ENCODE results near the gene MGLL.

Gene MGLL

GRCh38 chr3:127853681-127854080 lies 31.4 kb upstream of the MGLL start:
- Histone ChIP-seq H2AK5ac (ENCODE audit: low read length) (no peak overlapping the region), H3K56ac (ENCODE audit: low read length) (no peak overlapping the region), H3K79me1 (ENCODE audit: low read length) (no peaks in the 10 kb centered on the region), H2BK120ac (ENCODE audit: low read depth, low read length) (no peak overlapping the region), H3K4me1 (ENCODE audit: control insufficient read depth, low read depth, low read length) (no peaks in the 10 kb centered on the region), H3K79me2 (ENCODE audit: control insufficient read depth, insufficient read depth, low read length) (no peaks in the 10 kb centered on the region), H2BK5ac (ENCODE audit: low read length) (no peak overlapping the region), H2BK15ac (replicated peaks; ENCODE audit: low read depth) (no peak overlapping the region), H3K27ac (ENCODE audit: low read depth, low read length) (no peak overlapping the region), H3K4ac (ENCODE audit: low read depth, low read length) (no peak overlapping the region), H3K36me3 (ENCODE audit: control insufficient read depth, insufficient read depth, low read length) (no peaks in the 10 kb centered on the region), H3K18ac (ENCODE audit: low read length) (no peak overlapping the region), H4K5ac (ENCODE audit: low read length) (no peak overlapping the region), H3K4me3 (ENCODE audit: low read length) (no peak overlapping the region), H3K27me3 (ENCODE audit: insufficient read depth, low read length, poor library complexity) (no peaks in the 10 kb centered on the region), H3K9ac (ENCODE audit: low read length) (no peak overlapping the region), H4K8ac (ENCODE audit: low read depth, low read length) (no peak overlapping the region), H3K23ac (ENCODE audit: low read length) (no peak overlapping the region), H3K4me2 (ENCODE audit: low read length) (no peak overlapping the region)
- no CpG with 5 or more reads among the region's 10 CpGs for WGBS (ENCODE audit: extremely low coverage, insufficient coverage, low lambda C conversion rate)
- peak; percentile 45 for DNase-seq

- no peak overlapping the region for H4K5ac ChIP-seq (ENCODE audit: low read length)
- no peak overlapping the region for H2AK5ac ChIP-seq (ENCODE audit: low read length)
- H3K23ac ChIP-seq (ENCODE audit: low read length): no peak overlapping the region
- H3K4me1 ChIP-seq (ENCODE audit: control insufficient read depth, low read depth, low read length): no peaks in the 10 kb centered on the region
- H4K8ac ChIP-seq (ENCODE audit: low read depth, low read length): no peak overlapping the region
- H2BK5ac ChIP-seq (ENCODE audit: low read length): no peak overlapping the region
- H3K56ac ChIP-seq (ENCODE audit: low read length): no peak overlapping the region
- H2BK120ac ChIP-seq (ENCODE audit: low read depth, low read length): no peak overlapping the region
- H2BK15ac ChIP-seq (replicated peaks; ENCODE audit: low read depth): no peak overlapping the region
- H3K79me1 ChIP-seq (ENCODE audit: low read length): no peaks in the 10 kb centered on the region
- H3K18ac ChIP-seq (ENCODE audit: low read length): no peak overlapping the region
- H3K27me3 ChIP-seq (ENCODE audit: insufficient read depth, low read length, poor library complexity): no peaks in the 10 kb centered on the region
- DNase-seq: peak; percentile 7
- WGBS (ENCODE audit: extremely low coverage, insufficient coverage, low lambda C conversion rate): no CpG with 5 or more reads among the region's 9 CpGs
- H3K79me2 ChIP-seq (ENCODE audit: control insufficient read depth, insufficient read depth, low read length): no peaks in the 10 kb centered on the region
- H3K4me2 ChIP-seq (ENCODE audit: low read length): no peak overlapping the region
- no peaks in the 10 kb centered on the region for H3K36me3 ChIP-seq (ENCODE audit: control insufficient read depth, insufficient read depth, low read length)
- H3K9ac ChIP-seq (ENCODE audit: low read length): no peak overlapping the region
- no peak overlapping the region for H3K4me3 ChIP-seq (ENCODE audit: low read length)
- no peak overlapping the region for H3K4ac ChIP-seq (ENCODE audit: low read depth, low read length)
- H3K27ac ChIP-seq (ENCODE audit: low read depth, low read length): no peak overlapping the region
These were observed 29.6 kb upstream of the MGLL start for GRCh38 chr3:127851899-127852298.

DNA sequence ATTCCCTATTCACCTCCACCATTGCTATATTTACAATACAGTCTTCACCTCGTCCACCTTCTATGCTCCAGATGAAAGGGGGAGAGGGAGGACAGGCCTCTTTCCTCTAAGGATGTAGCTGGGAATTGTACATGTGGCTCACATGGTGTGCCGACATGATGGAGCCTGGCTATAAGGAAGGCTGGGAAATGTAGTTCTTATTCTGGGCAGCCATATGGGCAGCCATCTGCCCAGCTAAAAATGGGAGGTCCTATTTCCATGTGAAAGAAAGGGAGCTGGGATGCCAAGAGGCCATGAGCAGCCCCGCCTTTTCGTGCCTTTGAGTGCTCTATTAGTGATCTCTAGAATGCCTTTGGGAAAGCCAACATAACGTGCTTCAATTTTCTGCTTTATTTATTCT lies 27.1 kb upstream of the MGLL start:
- H3K23ac ChIP-seq (ENCODE audit: low read length): no peak overlapping the region
- no peak overlapping the region for H4K8ac ChIP-seq (ENCODE audit: low read depth, low read length)
- no peak overlapping the region for H3K56ac ChIP-seq (ENCODE audit: low read length)
- H2BK120ac ChIP-seq (ENCODE audit: low read depth, low read length): no peak overlapping the region
- no peak overlapping the region for H3K27ac ChIP-seq (ENCODE audit: low read depth, low read length)
- H3K79me2 ChIP-seq (ENCODE audit: control insufficient read depth, insufficient read depth, low read length): no peaks in the 10 kb centered on the region
- DNase-seq: no peak
- H4K5ac ChIP-seq (ENCODE audit: low read length): no peak overlapping the region
- no peak overlapping the region for H3K4me3 ChIP-seq (ENCODE audit: low read length)
- no peaks in the 10 kb centered on the region for H3K27me3 ChIP-seq (ENCODE audit: insufficient read depth, low read length, poor library complexity)
- H2BK5ac ChIP-seq (ENCODE audit: low read length): no peak overlapping the region
- no peak overlapping the region for H2AK5ac ChIP-seq (ENCODE audit: low read length)
- no peak overlapping the region for H3K18ac ChIP-seq (ENCODE audit: low read length)
- no peak overlapping the region for H3K4me2 ChIP-seq (ENCODE audit: low read length)
- no CpG with 5 or more reads among the region's 5 CpGs for WGBS (ENCODE audit: extremely low coverage, insufficient coverage, low lambda C conversion rate)
- no peaks in the 10 kb centered on the region for H3K36me3 ChIP-seq (ENCODE audit: control insufficient read depth, insufficient read depth, low read length)
- H3K4me1 ChIP-seq (ENCODE audit: control insufficient read depth, low read depth, low read length): no peaks in the 10 kb centered on the region
- H2BK15ac ChIP-seq (replicated peaks; ENCODE audit: low read depth): no peak overlapping the region
- no peak overlapping the region for H3K4ac ChIP-seq (ENCODE audit: low read depth, low read length)
- no peak overlapping the region for H3K9ac ChIP-seq (ENCODE audit: low read length)
- H3K79me1 ChIP-seq (ENCODE audit: low read length): no peaks in the 10 kb centered on the region

DNA sequence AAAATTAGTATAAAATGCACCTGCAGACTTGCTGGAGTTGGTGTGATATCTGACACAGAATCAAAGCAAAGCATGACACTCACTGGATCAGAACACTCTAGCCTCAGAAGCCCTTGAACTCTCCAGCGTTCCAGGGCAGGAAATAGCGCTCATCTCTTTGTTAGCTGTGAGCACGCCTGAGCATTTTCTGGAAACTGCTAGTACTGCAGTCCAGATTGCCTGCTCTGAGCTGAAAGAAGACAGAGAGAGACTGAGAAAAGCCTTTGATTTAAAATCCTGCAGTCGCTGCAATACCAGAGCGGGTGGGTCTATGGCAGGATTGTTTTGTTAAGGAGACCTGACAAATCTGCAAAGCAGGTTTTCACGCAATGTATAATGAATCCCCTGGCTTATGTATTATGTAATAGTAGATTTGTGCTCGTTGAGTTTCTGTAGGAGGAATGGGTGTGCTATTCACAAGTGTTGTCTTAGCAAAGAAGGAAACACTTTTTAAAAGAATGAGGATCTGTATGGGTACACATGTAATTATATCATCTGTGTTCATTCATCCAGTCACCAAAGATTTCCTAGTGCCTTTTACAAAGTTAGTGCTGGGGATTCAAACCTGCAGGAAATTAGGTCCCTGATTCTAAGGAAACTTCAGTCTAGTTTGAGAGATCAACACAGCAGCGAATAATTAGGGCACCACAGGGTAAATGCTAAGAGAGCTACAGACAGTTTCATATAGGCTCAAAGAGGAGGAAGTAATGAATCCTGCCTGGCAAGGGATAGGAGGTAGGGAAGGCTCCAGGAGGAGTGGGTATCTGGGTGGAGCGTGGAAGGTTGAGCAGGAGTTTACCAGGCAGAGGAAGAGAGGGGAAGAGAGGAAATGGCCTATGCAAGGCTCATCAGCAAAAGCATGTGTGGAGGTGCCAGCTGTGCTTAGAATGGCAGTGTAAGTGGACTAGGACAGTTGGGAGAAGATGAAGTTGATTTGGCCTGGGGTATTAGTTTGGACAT lies 26.1 kb upstream of the MGLL start:
- H2AK5ac ChIP-seq (ENCODE audit: low read length): no peak overlapping the region
- H4K5ac ChIP-seq (ENCODE audit: low read length): no peak overlapping the region
- H3K36me3 ChIP-seq (ENCODE audit: control insufficient read depth, insufficient read depth, low read length): no peaks in the 10 kb centered on the region
- no peak overlapping the region for H2BK120ac ChIP-seq (ENCODE audit: low read depth, low read length)
- no peak overlapping the region for H3K18ac ChIP-seq (ENCODE audit: low read length)
- no CpG with 5 or more reads among the region's 9 CpGs for WGBS (ENCODE audit: extremely low coverage, insufficient coverage, low lambda C conversion rate)
- H3K9ac ChIP-seq (ENCODE audit: low read length): no peak overlapping the region
- H3K4me2 ChIP-seq (ENCODE audit: low read length): no peak overlapping the region
- no peak overlapping the region for H3K27ac ChIP-seq (ENCODE audit: low read depth, low read length)
- H3K4me3 ChIP-seq (ENCODE audit: low read length): no peak overlapping the region
- no peak overlapping the region for H3K4ac ChIP-seq (ENCODE audit: low read depth, low read length)
- no peaks in the 10 kb centered on the region for H3K4me1 ChIP-seq (ENCODE audit: control insufficient read depth, low read depth, low read length)
- H3K79me1 ChIP-seq (ENCODE audit: low read length): no peaks in the 10 kb centered on the region
- H3K56ac ChIP-seq (ENCODE audit: low read length): no peak overlapping the region
- H4K8ac ChIP-seq (ENCODE audit: low read depth, low read length): no peak overlapping the region
- H3K23ac ChIP-seq (ENCODE audit: low read length): no peak overlapping the region
- no peaks in the 10 kb centered on the region for H3K27me3 ChIP-seq (ENCODE audit: insufficient read depth, low read length, poor library complexity)
- no peak for DNase-seq
- H2BK15ac ChIP-seq (replicated peaks; ENCODE audit: low read depth): no peak overlapping the region
- no peaks in the 10 kb centered on the region for H3K79me2 ChIP-seq (ENCODE audit: control insufficient read depth, insufficient read depth, low read length)
- H2BK5ac ChIP-seq (ENCODE audit: low read length): no peak overlapping the region

DNA sequence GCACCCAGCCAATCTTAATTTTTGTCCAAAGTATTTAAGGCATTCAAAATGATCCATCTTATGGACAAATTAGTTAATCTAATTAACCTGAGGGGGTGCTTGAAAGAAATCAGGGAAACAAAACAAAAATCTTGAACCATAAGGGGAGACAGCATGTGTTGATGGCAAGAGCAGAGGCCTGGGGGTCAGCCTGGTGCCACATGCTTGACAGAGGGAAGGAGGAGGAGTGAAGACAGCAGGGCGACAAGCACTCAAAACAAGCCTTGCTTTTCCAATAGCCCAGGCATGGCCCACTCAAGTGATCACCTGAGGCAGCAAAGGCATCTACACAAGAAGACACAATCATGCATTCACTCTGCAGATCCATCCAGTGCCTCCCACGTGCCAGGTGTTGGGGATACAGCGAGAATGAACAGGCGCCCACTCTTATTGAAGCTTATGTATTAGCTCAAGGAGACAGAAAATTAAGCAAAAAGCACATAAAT lies 25.0 kb upstream of the MGLL start:
- Histone ChIP-seq H3K4ac (ENCODE audit: low read depth, low read length) (no peak overlapping the region), H2AK5ac (ENCODE audit: low read length) (no peak overlapping the region), H3K27ac (ENCODE audit: low read depth, low read length) (no peak overlapping the region), H2BK120ac (ENCODE audit: low read depth, low read length) (no peak overlapping the region), H3K4me3 (ENCODE audit: low read length) (no peak overlapping the region), H3K36me3 (ENCODE audit: control insufficient read depth, insufficient read depth, low read length) (no peaks in the 10 kb centered on the region), H3K79me2 (ENCODE audit: control insufficient read depth, insufficient read depth, low read length) (no peaks in the 10 kb centered on the region), H3K23ac (ENCODE audit: low read length) (no peak overlapping the region), H3K4me1 (ENCODE audit: control insufficient read depth, low read depth, low read length) (no peaks in the 10 kb centered on the region), H2BK5ac (ENCODE audit: low read length) (no peak overlapping the region), H4K5ac (ENCODE audit: low read length) (no peak overlapping the region), H3K4me2 (ENCODE audit: low read length) (no peak overlapping the region), H3K9ac (ENCODE audit: low read length) (no peak overlapping the region), H4K8ac (ENCODE audit: low read depth, low read length) (no peak overlapping the region), H3K18ac (ENCODE audit: low read length) (no peak overlapping the region), H3K56ac (ENCODE audit: low read length) (no peak overlapping the region), H3K79me1 (ENCODE audit: low read length) (no peaks in the 10 kb centered on the region), H2BK15ac (replicated peaks; ENCODE audit: low read depth) (no peak overlapping the region), H3K27me3 (ENCODE audit: insufficient read depth, low read length, poor library complexity) (no peaks in the 10 kb centered on the region)
- WGBS (ENCODE audit: extremely low coverage, insufficient coverage, low lambda C conversion rate): no CpG with 5 or more reads among the region's 4 CpGs
- no peak for DNase-seq

Data from mesendoderm (in vitro differentiated cells).